Tongue (tissue), 2 donors: Measurements from ENCODE around the gene CDK6. TPM values are rescaled to one million over a fixed set of nuclear protein-coding genes. Genes with fewer than 3 reads are reported as not detected.

Experiments
- DNase-seq: peaks from one replicate; pipeline ENCODE4 v3.0.0-alpha.2; 2015
- total RNA-seq: library from RNA; depleted of rRNA; stranded (reverse); fragments of >200 nt; gene quantifications from one replicate; pipeline ENCODE4 v1.2.3, GENCODE V29; 2014

Gene CDK6
- total RNA-seq, 1 donor from 2014 or later, result 168 TPM

- DNase-seq, result no peak
Measured at GRCh38 chr7:92708111-92709042, 128.0 kb downstream of the CDK6 start.

GRCh38 chr7:92707435-92707834 lies 128.9 kb downstream of the CDK6 start:
- DNase-seq, result no peak

- no peak for DNase-seq
Measured at GRCh38 chr7:92706563-92706962, 129.8 kb downstream of the CDK6 start.

GRCh38 chr7:92705831-92706230 lies 130.5 kb downstream of the CDK6 start:
- no peak for DNase-seq

- DNase-seq, result no peak
Measured at GRCh38 chr7:92704858-92705257, 131.5 kb downstream of the CDK6 start.

GRCh38 chr7:92702535-92702934 lies 133.8 kb downstream of the CDK6 start:
- no peak for DNase-seq

- DNase-seq, result no peak
Measured at GRCh38 chr7:92699966-92700514, 136.3 kb downstream of the CDK6 start.

GRCh38 chr7:92699560-92699959 lies 136.8 kb downstream of the CDK6 start:
- no peak for DNase-seq

GRCh38 chr7:92698237-92698841 lies 138.0 kb downstream of the CDK6 start:
- DNase-seq, result peak; percentile 94

- no peak for DNase-seq
Measured at GRCh38 chr7:92697414-92697813, 139.0 kb downstream of the CDK6 start.

GRCh38 chr7:92697012-92697411 lies 139.4 kb downstream of the CDK6 start:
- no peak for DNase-seq

GRCh38 chr7:92696584-92696983 lies 139.8 kb downstream of the CDK6 start:
- DNase-seq, result no peak

GRCh38 chr7:92695308-92696261 lies 140.8 kb downstream of the CDK6 start:
- peak; percentile 93 for DNase-seq

GRCh38 chr7:92694211-92694610 lies 142.2 kb downstream of the CDK6 start:
- DNase-seq, result no peak

GRCh38 chr7:92693519-92693918 lies 142.9 kb downstream of the CDK6 start:
- no peak for DNase-seq

GRCh38 chr7:92691578-92691977 lies 144.8 kb downstream of the CDK6 start:
- peak; percentile 77 for DNase-seq

GRCh38 chr7:92685136-92686042 lies 151.0 kb downstream of the CDK6 start:
- DNase-seq, result no peak

GRCh38 chr7:92684274-92684673 lies 152.1 kb downstream of the CDK6 start:
- DNase-seq, result no peak

GRCh38 chr7:92682903-92683539 lies 153.4 kb downstream of the CDK6 start:
- peak; percentile 54 for DNase-seq

- peak; percentile 55 for DNase-seq
Measured at GRCh38 chr7:92682330-92682729, 154.0 kb downstream of the CDK6 start.

- DNase-seq, result no peak
Measured at GRCh38 chr7:92681633-92682032, 154.7 kb downstream of the CDK6 start.
